ENCODE data around the gene WDR45B. TPM values are rescaled to one million over a fixed set of nuclear protein-coding genes. Genes with fewer than 3 reads are reported as not detected.

The WDR45B gene
- total RNA-seq, 1 donor from 2014 or later: 74.1 TPM

DNA sequence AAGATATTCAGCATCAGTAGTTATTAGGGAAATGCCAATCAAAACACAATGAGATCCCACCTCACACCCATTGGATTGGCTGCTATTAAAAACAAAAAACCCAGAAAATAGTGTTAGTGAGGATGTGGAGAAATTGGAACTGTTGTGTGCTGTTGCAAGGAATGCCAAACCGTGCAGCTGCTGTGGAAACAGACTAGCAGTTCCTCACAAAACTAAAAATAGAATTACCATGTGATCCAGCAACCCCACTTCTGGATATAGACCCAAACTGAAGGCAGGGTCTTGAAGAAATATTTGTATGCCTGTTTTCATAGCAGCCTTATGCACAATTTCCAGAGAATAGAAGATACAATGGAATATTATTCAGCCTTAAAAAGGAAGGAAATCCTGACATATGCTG is 82.7 kb downstream of the WDR45B start:
- H3K9me3 Mint-ChIP-seq (ENCODE audit: unreplicated experiment): no peaks in the 10 kb centered on the region
- no peak for DNase-seq (ENCODE audit: low spot score)
- peaks cover 25% of the 10 kb centered on the region for H3K36me3 Mint-ChIP-seq (ENCODE audit: low read depth, unreplicated experiment)
- peaks cover 6% of the 10 kb centered on the region for H3K4me1 Mint-ChIP-seq (ENCODE audit: unreplicated experiment)
- no peak overlapping the region for H3K27ac Mint-ChIP-seq (ENCODE audit: unreplicated experiment)
- H3K4me3 Mint-ChIP-seq (ENCODE audit: unreplicated experiment): no peak overlapping the region
- TF ChIP-seq, protein P1, sequence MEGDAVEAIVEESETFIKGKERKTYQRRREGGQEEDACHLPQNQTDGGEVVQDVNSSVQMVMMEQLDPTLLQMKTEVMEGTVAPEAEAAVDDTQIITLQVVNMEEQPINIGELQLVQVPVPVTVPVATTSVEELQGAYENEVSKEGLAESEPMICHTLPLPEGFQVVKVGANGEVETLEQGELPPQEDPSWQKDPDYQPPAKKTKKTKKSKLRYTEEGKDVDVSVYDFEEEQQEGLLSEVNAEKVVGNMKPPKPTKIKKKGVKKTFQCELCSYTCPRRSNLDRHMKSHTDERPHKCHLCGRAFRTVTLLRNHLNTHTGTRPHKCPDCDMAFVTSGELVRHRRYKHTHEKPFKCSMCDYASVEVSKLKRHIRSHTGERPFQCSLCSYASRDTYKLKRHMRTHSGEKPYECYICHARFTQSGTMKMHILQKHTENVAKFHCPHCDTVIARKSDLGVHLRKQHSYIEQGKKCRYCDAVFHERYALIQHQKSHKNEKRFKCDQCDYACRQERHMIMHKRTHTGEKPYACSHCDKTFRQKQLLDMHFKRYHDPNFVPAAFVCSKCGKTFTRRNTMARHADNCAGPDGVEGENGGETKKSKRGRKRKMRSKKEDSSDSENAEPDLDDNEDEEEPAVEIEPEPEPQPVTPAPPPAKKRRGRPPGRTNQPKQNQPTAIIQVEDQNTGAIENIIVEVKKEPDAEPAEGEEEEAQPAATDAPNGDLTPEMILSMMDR (IDR thresholded peaks at IDR 0.05; ENCODE audit: unreplicated experiment): no peak
- H3K27me3 Mint-ChIP-seq (ENCODE audit: unreplicated experiment): peaks cover 4% of the 10 kb centered on the region

Small RNA genes within 50 kb of the gene (microRNA-seq; reads per million reads assigned to microRNA genes)
- 0.70 reads per million, percentile 2 among the genes with 10 or more reads in this experiment for gene MIR4525 (ENCODE audit: unreplicated experiment)

Other genes starting within 250 kb of the WDR45B start
- 22.0 TPM for gene HEXD, start 230.1 kb downstream of the WDR45B start, total RNA-seq (ENCODE audit: unreplicated experiment)
- 15.7 TPM for gene OGFOD3, start 229.9 kb downstream of the WDR45B start, total RNA-seq (ENCODE audit: unreplicated experiment)
- 75.7 TPM for gene CYBC1, start 197.7 kb downstream of the WDR45B start, total RNA-seq (ENCODE audit: unreplicated experiment)
- 88.7 TPM for gene NARF, start 189.7 kb downstream of the WDR45B start, total RNA-seq (ENCODE audit: unreplicated experiment)
- 64.3 TPM for gene FOXK2, start 128.7 kb downstream of the WDR45B start, total RNA-seq (ENCODE audit: unreplicated experiment)
- 6.7 TPM for gene RAB40B, start 50.3 kb upstream of the WDR45B start, total RNA-seq (ENCODE audit: unreplicated experiment)
- 27.9 TPM for gene FN3KRP, start 68.3 kb upstream of the WDR45B start, total RNA-seq (ENCODE audit: unreplicated experiment)
- gene FN3K, start 87.2 kb upstream of the WDR45B start, total RNA-seq (ENCODE audit: unreplicated experiment): 10.6 TPM
- 207 TPM for gene TBCD, start 103.6 kb upstream of the WDR45B start, total RNA-seq (ENCODE audit: unreplicated experiment)
- gene ZNF750, start 191.6 kb upstream of the WDR45B start, total RNA-seq (ENCODE audit: unreplicated experiment): 0.31 TPM

All from endothelial cell (in vitro differentiated cells).